Nephron (organoid): ENCODE data around the gene PAX5.
A peak's percentile ranks its signal among the peaks of the same experiment; 100 is the strongest.

Source experiments
- H3K27ac Mint-ChIP-seq, 3 experiments: 2 replicates each; pipeline ENCODE4 v1.8.0; 2020; ENCODE audit warnings: mixed read lengths in 3 of 3, mild to moderate bottlenecking in 2 of 3, moderate library complexity in 1 of 3
- H3K27me3 Mint-ChIP-seq: 2 replicates; pipeline ENCODE4 v1.8.0; 2021; ENCODE audit warnings: low read depth, mild to moderate bottlenecking, moderate library complexity, mixed read lengths
- H3K36me3 Mint-ChIP-seq: 2 replicates; pipeline ENCODE4 v1.8.0; 2020; ENCODE audit warnings: low read depth, mixed read lengths
- H3K4me1 Mint-ChIP-seq: 2 replicates; pipeline ENCODE4 v1.8.0; 2020; ENCODE audit warnings: mixed read lengths
- H3K4me3 Mint-ChIP-seq, 3 experiments: 2 replicates each; pipeline ENCODE4 v1.8.0; 2020; ENCODE audit warnings: mild to moderate bottlenecking in 3 of 3, mixed read lengths in 3 of 3, moderate library complexity in 2 of 3
- H3K9me3 Mint-ChIP-seq: 2 replicates; pipeline ENCODE4 v1.8.0; 2020; ENCODE audit warnings: mixed read lengths
- CTCF ChIP-seq, 3 experiments: fragments of 200-600 bp; sonication (generic); IDR thresholded peaks; one replicate each; pipeline ENCODE4 v1.5.0; 2021; ENCODE audit warnings: antibody characterized with exemption in 3 of 3; ENCODE audit not compliant: unreplicated experiment in 3 of 3

The PAX5 gene

GRCh38 chr9:37026931-37027581, 7.0 kb downstream of the PAX5 start:
- H3K4me3 Mint-ChIP-seq: peak overlapping the region in 2 of 3 experiments; percentile 34 to 61
- peaks cover 99% of the 10 kb centered on the region for H3K27me3 Mint-ChIP-seq
- H3K4me1 Mint-ChIP-seq: peaks cover 10% of the 10 kb centered on the region
- TF ChIP-seq CTCF (IDR thresholded peaks at IDR 0.05; ENCODE audit: unreplicated experiment in 3 of 3): no peak
- no peaks in the 10 kb centered on the region for H3K36me3 Mint-ChIP-seq
- H3K9me3 Mint-ChIP-seq: peaks cover 11% of the 10 kb centered on the region
- H3K27ac Mint-ChIP-seq: no peak overlapping the region

- H3K9me3 Mint-ChIP-seq: peaks cover 7% of the 10 kb centered on the region
- peak overlapping the region; percentile 13 to 22 (median 15) for H3K4me3 Mint-ChIP-seq
- no peaks in the 10 kb centered on the region for H3K36me3 Mint-ChIP-seq
- no peak for TF ChIP-seq CTCF (IDR thresholded peaks at IDR 0.05; ENCODE audit: unreplicated experiment in 3 of 3)
- no peak overlapping the region for H3K27ac Mint-ChIP-seq
- H3K27me3 Mint-ChIP-seq: peaks cover 99% of the 10 kb centered on the region
- peaks cover 10% of the 10 kb centered on the region for H3K4me1 Mint-ChIP-seq
Observed at GRCh38 chr9:37026113-37026930, 7.7 kb downstream of the PAX5 start.

- H3K27me3 Mint-ChIP-seq: peaks cover 99% of the 10 kb centered on the region
- H3K4me1 Mint-ChIP-seq: peaks cover 10% of the 10 kb centered on the region
- no peak overlapping the region for H3K27ac Mint-ChIP-seq
- H3K9me3 Mint-ChIP-seq: peaks cover 3% of the 10 kb centered on the region
- no peak for TF ChIP-seq CTCF (IDR thresholded peaks at IDR 0.05; ENCODE audit: unreplicated experiment in 3 of 3)
- no peaks in the 10 kb centered on the region for H3K36me3 Mint-ChIP-seq
- peak overlapping the region; percentile 13 to 22 (median 15) for H3K4me3 Mint-ChIP-seq
Observed at GRCh38 chr9:37025823-37026112, 8.3 kb downstream of the PAX5 start.

- H3K36me3 Mint-ChIP-seq: no peaks in the 10 kb centered on the region
- H3K27me3 Mint-ChIP-seq: peaks cover 99% of the 10 kb centered on the region
- H3K27ac Mint-ChIP-seq: no peak overlapping the region
Observed at GRCh38 chr9:37025071-37025822, 8.8 kb downstream of the PAX5 start.

GRCh38 chr9:37017546-37017945, 16.5 kb downstream of the PAX5 start:
- no peaks in the 10 kb centered on the region for H3K9me3 Mint-ChIP-seq
- H3K27ac Mint-ChIP-seq: no peak overlapping the region
- H3K4me3 Mint-ChIP-seq: no peak overlapping the region
- H3K4me1 Mint-ChIP-seq: no peaks in the 10 kb centered on the region
- TF ChIP-seq CTCF (IDR thresholded peaks at IDR 0.05; ENCODE audit: unreplicated experiment in 3 of 3): no peak
- peaks cover 95% of the 10 kb centered on the region for H3K27me3 Mint-ChIP-seq
- H3K36me3 Mint-ChIP-seq: no peaks in the 10 kb centered on the region

More at GRCh38 chr9:37025071-37025822, 8.8 kb downstream of the PAX5 start:
- Mint-ChIP-seq H3K9me3 (peaks cover 3% of the 10 kb centered on the region), H3K4me1 (peaks cover 10% of the 10 kb centered on the region), H3K4me3 (no peak overlapping the region)
- TF ChIP-seq CTCF (IDR thresholded peaks at IDR 0.05; ENCODE audit: unreplicated experiment in 3 of 3): no peak
